H1 (cell line): ENCODE data around the gene RAD51D.

ENCODE experiments used
- BRCA1 ChIP-seq: IDR thresholded peaks from 2 replicates; pipeline ENCODE4 v1.6.1; 2012; ENCODE audit warnings: low read depth, low read length, improper control_type of control experiment
- FOSL1 ChIP-seq: IDR thresholded peaks from 2 replicates; pipeline ENCODE4 v1.6.1; 2011; ENCODE audit warnings: mild to moderate bottlenecking, low read depth, low read length, moderate library complexity; ENCODE audit not compliant: insufficient read depth
- POLR2A ChIP-seq, 2 experiments: IDR thresholded peaks; 1 replicate in 1 of 2; 2 replicates in 1 of 2; pipeline ENCODE4 v1.6.1; 2011; ENCODE audit warnings: low read depth in 2 of 2, low read length in 2 of 2, mild to moderate bottlenecking in 2 of 2; ENCODE audit errors: control extremely low read depth in 1 of 2
- SAP30 ChIP-seq: fragments of 300-600 bp; sonication (generic); IDR thresholded peaks from 2 replicates; pipeline ENCODE4 v1.7.1; 2012; ENCODE audit warnings: low read length, moderate library complexity, mild to moderate bottlenecking, inconsistent platforms; ENCODE audit not compliant: insufficient read depth, insufficient replicate concordance
- SP4 ChIP-seq: IDR thresholded peaks from 2 replicates; pipeline ENCODE4 v1.6.1; 2012; ENCODE audit warnings: low read length, inconsistent platforms
- TF ChIP-seq, protein P1 (sequence below), 3 experiments: IDR thresholded peaks; 1 replicate in 2 of 3; 2 replicates in 1 of 3; pipeline versions ENCODE4 v1.5.1 to v1.6.1; 2011; ENCODE audit warnings: low read length in 3 of 3, mild to moderate bottlenecking in 3 of 3, inconsistent platforms in 2 of 3, low read depth in 1 of 3, moderate library complexity in 1 of 3; ENCODE audit not compliant: insufficient read depth in 1 of 3; ENCODE audit errors: control extremely low read depth in 1 of 3
- TF ChIP-seq, protein P2 (sequence below): IDR thresholded peaks from 2 replicates; pipeline ENCODE4 v1.6.1; 2011; ENCODE audit warnings: low read depth, mild to moderate bottlenecking, low read length; ENCODE audit not compliant: insufficient read depth
- TF ChIP-seq, protein P3 (sequence below): fragments of 300-600 bp; sonication (generic); IDR thresholded peaks from 2 replicates; pipeline ENCODE4 v1.7.1; 2012; ENCODE audit warnings: low read length, moderate library complexity, mild to moderate bottlenecking, inconsistent platforms; ENCODE audit not compliant: insufficient replicate concordance

DNA sequence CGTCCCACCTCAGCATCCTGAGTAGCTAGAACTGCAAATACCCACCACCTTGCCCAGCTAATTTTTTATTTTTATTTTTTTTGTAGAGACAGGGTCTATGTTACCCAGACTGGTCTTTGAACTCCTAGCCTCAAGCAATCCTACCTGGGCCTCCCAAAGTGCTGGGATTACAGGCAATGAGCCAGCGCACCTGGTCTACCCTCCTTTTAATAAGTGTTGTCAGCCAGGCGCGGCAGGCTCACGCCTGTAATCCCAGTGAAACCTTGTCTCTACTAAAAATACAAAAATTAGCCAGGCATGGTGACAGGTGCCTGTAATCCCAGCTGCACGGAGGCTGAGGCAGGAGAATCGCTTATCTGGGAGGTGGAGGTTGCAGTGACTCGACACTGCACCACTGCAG is 75.5 kb downstream of the RAD51D start:
- TF ChIP-seq FOSL1 (no peak), POLR2A (IDR thresholded peaks at IDR 0.05; ENCODE audit: control extremely low read depth in 1 of 2, low read depth in 2 of 2, low read length in 2 of 2) (no peak), SP4 (no peak), SAP30 (no peak), BRCA1 (no peak)
- TF ChIP-seq, protein P1, sequence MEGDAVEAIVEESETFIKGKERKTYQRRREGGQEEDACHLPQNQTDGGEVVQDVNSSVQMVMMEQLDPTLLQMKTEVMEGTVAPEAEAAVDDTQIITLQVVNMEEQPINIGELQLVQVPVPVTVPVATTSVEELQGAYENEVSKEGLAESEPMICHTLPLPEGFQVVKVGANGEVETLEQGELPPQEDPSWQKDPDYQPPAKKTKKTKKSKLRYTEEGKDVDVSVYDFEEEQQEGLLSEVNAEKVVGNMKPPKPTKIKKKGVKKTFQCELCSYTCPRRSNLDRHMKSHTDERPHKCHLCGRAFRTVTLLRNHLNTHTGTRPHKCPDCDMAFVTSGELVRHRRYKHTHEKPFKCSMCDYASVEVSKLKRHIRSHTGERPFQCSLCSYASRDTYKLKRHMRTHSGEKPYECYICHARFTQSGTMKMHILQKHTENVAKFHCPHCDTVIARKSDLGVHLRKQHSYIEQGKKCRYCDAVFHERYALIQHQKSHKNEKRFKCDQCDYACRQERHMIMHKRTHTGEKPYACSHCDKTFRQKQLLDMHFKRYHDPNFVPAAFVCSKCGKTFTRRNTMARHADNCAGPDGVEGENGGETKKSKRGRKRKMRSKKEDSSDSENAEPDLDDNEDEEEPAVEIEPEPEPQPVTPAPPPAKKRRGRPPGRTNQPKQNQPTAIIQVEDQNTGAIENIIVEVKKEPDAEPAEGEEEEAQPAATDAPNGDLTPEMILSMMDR (IDR thresholded peaks at IDR 0.05; ENCODE audit: control extremely low read depth in 1 of 3, insufficient read depth in 1 of 3, low read depth in 1 of 3, low read length in 3 of 3), result no peak
- TF ChIP-seq, protein P2, sequence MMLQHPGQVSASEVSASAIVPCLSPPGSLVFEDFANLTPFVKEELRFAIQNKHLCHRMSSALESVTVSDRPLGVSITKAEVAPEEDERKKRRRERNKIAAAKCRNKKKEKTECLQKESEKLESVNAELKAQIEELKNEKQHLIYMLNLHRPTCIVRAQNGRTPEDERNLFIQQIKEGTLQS, result no peak
- TF ChIP-seq, protein P3, sequence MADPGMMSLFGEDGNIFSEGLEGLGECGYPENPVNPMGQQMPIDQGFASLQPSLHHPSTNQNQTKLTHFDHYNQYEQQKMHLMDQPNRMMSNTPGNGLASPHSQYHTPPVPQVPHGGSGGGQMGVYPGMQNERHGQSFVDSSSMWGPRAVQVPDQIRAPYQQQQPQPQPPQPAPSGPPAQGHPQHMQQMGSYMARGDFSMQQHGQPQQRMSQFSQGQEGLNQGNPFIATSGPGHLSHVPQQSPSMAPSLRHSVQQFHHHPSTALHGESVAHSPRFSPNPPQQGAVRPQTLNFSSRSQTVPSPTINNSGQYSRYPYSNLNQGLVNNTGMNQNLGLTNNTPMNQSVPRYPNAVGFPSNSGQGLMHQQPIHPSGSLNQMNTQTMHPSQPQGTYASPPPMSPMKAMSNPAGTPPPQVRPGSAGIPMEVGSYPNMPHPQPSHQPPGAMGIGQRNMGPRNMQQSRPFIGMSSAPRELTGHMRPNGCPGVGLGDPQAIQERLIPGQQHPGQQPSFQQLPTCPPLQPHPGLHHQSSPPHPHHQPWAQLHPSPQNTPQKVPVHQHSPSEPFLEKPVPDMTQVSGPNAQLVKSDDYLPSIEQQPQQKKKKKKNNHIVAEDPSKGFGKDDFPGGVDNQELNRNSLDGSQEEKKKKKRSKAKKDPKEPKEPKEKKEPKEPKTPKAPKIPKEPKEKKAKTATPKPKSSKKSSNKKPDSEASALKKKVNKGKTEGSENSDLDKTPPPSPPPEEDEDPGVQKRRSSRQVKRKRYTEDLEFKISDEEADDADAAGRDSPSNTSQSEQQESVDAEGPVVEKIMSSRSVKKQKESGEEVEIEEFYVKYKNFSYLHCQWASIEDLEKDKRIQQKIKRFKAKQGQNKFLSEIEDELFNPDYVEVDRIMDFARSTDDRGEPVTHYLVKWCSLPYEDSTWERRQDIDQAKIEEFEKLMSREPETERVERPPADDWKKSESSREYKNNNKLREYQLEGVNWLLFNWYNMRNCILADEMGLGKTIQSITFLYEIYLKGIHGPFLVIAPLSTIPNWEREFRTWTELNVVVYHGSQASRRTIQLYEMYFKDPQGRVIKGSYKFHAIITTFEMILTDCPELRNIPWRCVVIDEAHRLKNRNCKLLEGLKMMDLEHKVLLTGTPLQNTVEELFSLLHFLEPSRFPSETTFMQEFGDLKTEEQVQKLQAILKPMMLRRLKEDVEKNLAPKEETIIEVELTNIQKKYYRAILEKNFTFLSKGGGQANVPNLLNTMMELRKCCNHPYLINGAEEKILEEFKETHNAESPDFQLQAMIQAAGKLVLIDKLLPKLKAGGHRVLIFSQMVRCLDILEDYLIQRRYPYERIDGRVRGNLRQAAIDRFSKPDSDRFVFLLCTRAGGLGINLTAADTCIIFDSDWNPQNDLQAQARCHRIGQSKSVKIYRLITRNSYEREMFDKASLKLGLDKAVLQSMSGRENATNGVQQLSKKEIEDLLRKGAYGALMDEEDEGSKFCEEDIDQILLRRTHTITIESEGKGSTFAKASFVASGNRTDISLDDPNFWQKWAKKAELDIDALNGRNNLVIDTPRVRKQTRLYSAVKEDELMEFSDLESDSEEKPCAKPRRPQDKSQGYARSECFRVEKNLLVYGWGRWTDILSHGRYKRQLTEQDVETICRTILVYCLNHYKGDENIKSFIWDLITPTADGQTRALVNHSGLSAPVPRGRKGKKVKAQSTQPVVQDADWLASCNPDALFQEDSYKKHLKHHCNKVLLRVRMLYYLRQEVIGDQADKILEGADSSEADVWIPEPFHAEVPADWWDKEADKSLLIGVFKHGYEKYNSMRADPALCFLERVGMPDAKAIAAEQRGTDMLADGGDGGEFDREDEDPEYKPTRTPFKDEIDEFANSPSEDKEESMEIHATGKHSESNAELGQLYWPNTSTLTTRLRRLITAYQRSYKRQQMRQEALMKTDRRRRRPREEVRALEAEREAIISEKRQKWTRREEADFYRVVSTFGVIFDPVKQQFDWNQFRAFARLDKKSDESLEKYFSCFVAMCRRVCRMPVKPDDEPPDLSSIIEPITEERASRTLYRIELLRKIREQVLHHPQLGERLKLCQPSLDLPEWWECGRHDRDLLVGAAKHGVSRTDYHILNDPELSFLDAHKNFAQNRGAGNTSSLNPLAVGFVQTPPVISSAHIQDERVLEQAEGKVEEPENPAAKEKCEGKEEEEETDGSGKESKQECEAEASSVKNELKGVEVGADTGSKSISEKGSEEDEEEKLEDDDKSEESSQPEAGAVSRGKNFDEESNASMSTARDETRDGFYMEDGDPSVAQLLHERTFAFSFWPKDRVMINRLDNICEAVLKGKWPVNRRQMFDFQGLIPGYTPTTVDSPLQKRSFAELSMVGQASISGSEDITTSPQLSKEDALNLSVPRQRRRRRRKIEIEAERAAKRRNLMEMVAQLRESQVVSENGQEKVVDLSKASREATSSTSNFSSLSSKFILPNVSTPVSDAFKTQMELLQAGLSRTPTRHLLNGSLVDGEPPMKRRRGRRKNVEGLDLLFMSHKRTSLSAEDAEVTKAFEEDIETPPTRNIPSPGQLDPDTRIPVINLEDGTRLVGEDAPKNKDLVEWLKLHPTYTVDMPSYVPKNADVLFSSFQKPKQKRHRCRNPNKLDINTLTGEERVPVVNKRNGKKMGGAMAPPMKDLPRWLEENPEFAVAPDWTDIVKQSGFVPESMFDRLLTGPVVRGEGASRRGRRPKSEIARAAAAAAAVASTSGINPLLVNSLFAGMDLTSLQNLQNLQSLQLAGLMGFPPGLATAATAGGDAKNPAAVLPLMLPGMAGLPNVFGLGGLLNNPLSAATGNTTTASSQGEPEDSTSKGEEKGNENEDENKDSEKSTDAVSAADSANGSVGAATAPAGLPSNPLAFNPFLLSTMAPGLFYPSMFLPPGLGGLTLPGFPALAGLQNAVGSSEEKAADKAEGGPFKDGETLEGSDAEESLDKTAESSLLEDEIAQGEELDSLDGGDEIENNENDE, result no peak
